ENCODE measurements around the gene UBE2R2.

Gene UBE2R2

GRCh38 chr9:33932078-33932807, 115.3 kb downstream of the UBE2R2 start:
- Histone ChIP-seq H3K27ac (ENCODE audit: low read length) (no peak overlapping the region), H3K4me3 (ENCODE audit: low read length in 2 of 2) (no peak overlapping the region), H3K9ac (ENCODE audit: low read length in 2 of 2) (no peak overlapping the region), H3K9me3 (ENCODE audit: control insufficient read depth in 2 of 2, low read length in 2 of 2) (no peaks in the 10 kb centered on the region), H3K36me3 (ENCODE audit: control insufficient read depth in 2 of 2, insufficient read depth in 2 of 2, low read length in 2 of 2) (peaks cover 24 to 44% of the 10 kb centered on the region in 2 donors), H3K4me1 (ENCODE audit: control insufficient read depth, insufficient read depth, low read length) (no peaks in the 10 kb centered on the region), H3K27me3 (ENCODE audit: control insufficient read depth in 1 of 2, insufficient read depth in 2 of 2, low read length in 2 of 2) (no peaks in the 10 kb centered on the region)

DNA sequence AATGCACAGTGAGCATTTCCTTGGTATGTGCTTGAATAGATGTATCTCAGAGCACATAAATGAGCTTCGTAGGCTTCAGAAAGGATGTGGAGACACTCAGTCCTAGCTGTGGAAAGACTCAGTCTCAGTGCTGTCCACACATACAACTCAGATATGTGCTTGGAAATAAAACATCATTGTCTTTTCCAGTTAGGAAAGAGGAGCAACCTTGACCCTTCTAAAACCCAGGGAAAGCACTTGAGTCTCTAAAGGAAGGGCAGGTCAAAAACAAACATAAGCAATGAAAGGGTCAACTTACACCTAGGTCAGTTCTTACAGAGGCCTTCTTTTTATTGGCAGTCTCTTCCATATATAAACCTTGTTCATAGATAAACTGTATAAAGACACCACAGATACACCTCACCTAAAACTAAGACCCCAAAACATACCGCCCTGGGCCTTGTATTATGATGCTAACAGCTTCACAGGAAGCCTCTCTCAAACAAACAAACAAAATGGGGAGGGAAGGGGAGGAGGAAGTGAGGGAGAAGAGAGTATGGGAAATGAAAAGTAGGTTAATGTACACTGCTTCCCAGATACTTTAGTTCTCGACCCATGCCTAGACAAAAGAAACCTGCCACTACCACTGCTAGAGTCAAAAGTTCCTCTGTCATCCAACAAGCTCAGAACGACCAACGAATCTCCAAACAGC, 117.4 kb downstream of the UBE2R2 start:
- Histone ChIP-seq H3K27me3 (ENCODE audit: control insufficient read depth in 1 of 2, insufficient read depth in 2 of 2, low read length in 2 of 2) (no peaks in the 10 kb centered on the region), H3K36me3 (ENCODE audit: control insufficient read depth in 2 of 2, insufficient read depth in 2 of 2, low read length in 2 of 2) (peaks cover 19 to 32% of the 10 kb centered on the region in 2 donors), H3K9me3 (ENCODE audit: control insufficient read depth in 2 of 2, low read length in 2 of 2) (no peaks in the 10 kb centered on the region), H3K27ac (ENCODE audit: low read length) (no peak overlapping the region), H3K9ac (ENCODE audit: low read length in 2 of 2) (no peak overlapping the region), H3K4me1 (ENCODE audit: control insufficient read depth, insufficient read depth, low read length) (no peaks in the 10 kb centered on the region), H3K4me3 (ENCODE audit: low read length in 2 of 2) (no peak overlapping the region)

DNA sequence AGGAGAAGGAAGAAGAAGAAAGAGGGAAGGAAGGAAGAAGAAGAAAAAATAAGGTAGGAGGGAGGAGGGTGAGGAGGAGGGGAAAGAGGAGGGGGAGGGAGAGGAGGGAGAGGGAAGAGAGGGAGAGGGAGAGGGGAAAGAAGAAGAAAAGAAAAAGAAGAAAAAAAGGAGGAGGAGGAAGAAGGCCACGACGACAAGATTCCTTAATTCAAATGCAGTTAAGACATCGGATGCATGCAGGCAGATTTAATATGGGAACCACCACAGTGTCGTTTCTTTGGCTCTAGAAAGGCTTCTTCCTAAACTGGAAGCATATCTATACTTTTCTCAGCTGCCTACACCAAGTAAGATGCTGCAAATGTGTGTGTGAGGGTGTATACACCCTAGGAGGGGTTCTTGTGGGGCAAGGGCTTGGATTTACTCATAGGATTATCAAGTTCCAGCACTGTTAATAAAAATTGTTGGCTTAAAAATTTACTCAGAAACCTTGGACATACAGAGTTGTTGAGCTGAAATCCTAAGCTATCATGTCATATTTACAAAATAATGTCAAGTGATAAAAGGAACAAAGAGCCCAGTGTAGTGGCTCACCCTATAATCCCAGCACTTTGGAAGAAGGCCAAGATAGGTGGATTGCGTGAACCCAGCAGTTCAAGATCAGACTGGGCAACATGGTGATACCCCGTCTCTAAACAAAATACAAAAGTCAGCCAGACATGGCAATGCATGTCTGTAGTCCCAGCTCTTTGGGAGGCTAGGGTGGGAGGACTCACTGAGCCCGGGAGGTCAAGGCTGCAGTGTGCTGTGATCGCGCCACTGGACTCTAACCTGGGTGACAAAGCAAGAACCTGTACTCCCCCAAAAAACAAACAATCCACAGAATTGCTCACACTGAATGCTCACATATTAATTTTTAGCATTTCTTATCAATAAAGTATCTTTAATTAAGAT, 123.2 kb downstream of the UBE2R2 start:
- no peaks in the 10 kb centered on the region for H3K9me3 ChIP-seq (ENCODE audit: control insufficient read depth in 2 of 2, low read length in 2 of 2)
- no peaks in the 10 kb centered on the region for H3K27me3 ChIP-seq (ENCODE audit: control insufficient read depth in 1 of 2, insufficient read depth in 2 of 2, low read length in 2 of 2)
- H3K9ac ChIP-seq (ENCODE audit: low read length in 2 of 2): no peak overlapping the region
- peaks cover 9 to 20% of the 10 kb centered on the region in 2 donors for H3K36me3 ChIP-seq (ENCODE audit: control insufficient read depth in 2 of 2, insufficient read depth in 2 of 2, low read length in 2 of 2)
- H3K4me3 ChIP-seq (ENCODE audit: low read length in 2 of 2): no peak overlapping the region
- H3K27ac ChIP-seq (ENCODE audit: low read length): no peak overlapping the region
- H3K4me1 ChIP-seq (ENCODE audit: control insufficient read depth, insufficient read depth, low read length): no peaks in the 10 kb centered on the region

- Histone ChIP-seq H3K4me1 (ENCODE audit: control insufficient read depth, insufficient read depth, low read length) (peaks cover 10% of the 10 kb centered on the region), H3K9me3 (ENCODE audit: control insufficient read depth in 2 of 2, low read length in 2 of 2) (no peaks in the 10 kb centered on the region), H3K4me3 (ENCODE audit: low read length in 2 of 2) (no peak overlapping the region), H3K27me3 (ENCODE audit: control insufficient read depth in 1 of 2, insufficient read depth in 2 of 2, low read length in 2 of 2) (no peaks in the 10 kb centered on the region), H3K27ac (ENCODE audit: low read length) (no peak overlapping the region), H3K9ac (ENCODE audit: low read length in 2 of 2) (no peak overlapping the region), H3K36me3 (ENCODE audit: control insufficient read depth in 2 of 2, insufficient read depth in 2 of 2, low read length in 2 of 2) (peaks cover 7 to 18% of the 10 kb centered on the region in 2 donors)
These were observed 125.6 kb downstream of the UBE2R2 start for GRCh38 chr9:33942471-33943083.

- Histone ChIP-seq H3K27ac (ENCODE audit: low read length) (no peak overlapping the region), H3K4me1 (ENCODE audit: control insufficient read depth, insufficient read depth, low read length) (peaks cover 13% of the 10 kb centered on the region), H3K36me3 (ENCODE audit: control insufficient read depth in 2 of 2, insufficient read depth in 2 of 2, low read length in 2 of 2) (peaks cover 9 to 21% of the 10 kb centered on the region in 2 donors), H3K9ac (ENCODE audit: low read length in 2 of 2) (no peak overlapping the region), H3K9me3 (ENCODE audit: control insufficient read depth in 2 of 2, low read length in 2 of 2) (no peaks in the 10 kb centered on the region), H3K27me3 (ENCODE audit: control insufficient read depth in 1 of 2, insufficient read depth in 2 of 2, low read length in 2 of 2) (no peaks in the 10 kb centered on the region), H3K4me3 (ENCODE audit: low read length in 2 of 2) (no peak overlapping the region)
These were observed 126.4 kb downstream of the UBE2R2 start for GRCh38 chr9:33943389-33943788.

GRCh38 chr9:33946779-33947535, 130.0 kb downstream of the UBE2R2 start:
- peaks cover 7 to 12% of the 10 kb centered on the region in 2 donors for H3K36me3 ChIP-seq (ENCODE audit: control insufficient read depth in 2 of 2, insufficient read depth in 2 of 2, low read length in 2 of 2)

GRCh38 chr9:33950371-33950770, 133.4 kb downstream of the UBE2R2 start:
- Histone ChIP-seq H3K4me3 (ENCODE audit: low read length in 2 of 2) (no peak overlapping the region), H3K9ac (ENCODE audit: low read length in 2 of 2) (no peak overlapping the region), H3K4me1 (ENCODE audit: control insufficient read depth, insufficient read depth, low read length) (peaks cover 13% of the 10 kb centered on the region), H3K27ac (ENCODE audit: low read length) (no peak overlapping the region), H3K9me3 (ENCODE audit: control insufficient read depth in 2 of 2, low read length in 2 of 2) (no peaks in the 10 kb centered on the region), H3K27me3 (ENCODE audit: control insufficient read depth in 1 of 2, insufficient read depth in 2 of 2, low read length in 2 of 2) (no peaks in the 10 kb centered on the region), H3K36me3 (ENCODE audit: control insufficient read depth in 2 of 2, insufficient read depth in 2 of 2, low read length in 2 of 2) (peaks cover 2 to 6% of the 10 kb centered on the region in 2 donors)

More at GRCh38 chr9:33946779-33947535, 130.0 kb downstream of the UBE2R2 start:
- Histone ChIP-seq H3K4me3 (ENCODE audit: low read length in 2 of 2) (no peak overlapping the region), H3K27ac (ENCODE audit: low read length) (peak overlapping the region; percentile 31), H3K4me1 (ENCODE audit: control insufficient read depth, insufficient read depth, low read length) (peaks cover 13% of the 10 kb centered on the region), H3K9me3 (ENCODE audit: control insufficient read depth in 2 of 2, low read length in 2 of 2) (no peaks in the 10 kb centered on the region), H3K9ac (ENCODE audit: low read length in 2 of 2) (no peak overlapping the region), H3K27me3 (ENCODE audit: control insufficient read depth in 1 of 2, insufficient read depth in 2 of 2, low read length in 2 of 2) (no peaks in the 10 kb centered on the region)

DNA sequence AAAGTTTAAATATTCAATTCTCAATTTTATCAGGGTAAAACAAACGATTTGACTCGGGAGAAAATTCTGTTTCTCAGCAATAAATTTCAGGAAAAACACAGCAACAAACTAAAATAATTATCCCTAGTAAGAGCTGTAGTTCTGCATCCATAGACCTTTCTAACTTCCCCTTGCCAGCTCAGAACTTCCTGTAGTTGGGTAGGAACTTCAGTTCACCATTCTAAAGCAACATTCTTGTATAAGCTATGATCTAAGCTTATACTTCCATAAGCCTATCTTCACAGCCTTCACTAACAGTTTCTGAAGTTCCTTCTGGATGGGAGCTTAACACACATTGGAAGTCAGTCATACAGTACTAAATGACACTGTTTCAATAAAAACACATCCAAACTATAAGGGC, 135.1 kb downstream of the UBE2R2 start:
- H3K4me3 ChIP-seq (ENCODE audit: low read length in 2 of 2): no peak overlapping the region
- no peak overlapping the region for H3K27ac ChIP-seq (ENCODE audit: low read length)
- no peak overlapping the region for H3K9ac ChIP-seq (ENCODE audit: low read length in 2 of 2)
- H3K4me1 ChIP-seq (ENCODE audit: control insufficient read depth, insufficient read depth, low read length): peaks cover 6% of the 10 kb centered on the region
- no peaks in the 10 kb centered on the region for H3K9me3 ChIP-seq (ENCODE audit: control insufficient read depth in 2 of 2, low read length in 2 of 2)
- H3K27me3 ChIP-seq (ENCODE audit: control insufficient read depth in 1 of 2, insufficient read depth in 2 of 2, low read length in 2 of 2): no peaks in the 10 kb centered on the region
- H3K36me3 ChIP-seq (ENCODE audit: control insufficient read depth in 2 of 2, insufficient read depth in 2 of 2, low read length in 2 of 2): peaks cover 3 to 8% of the 10 kb centered on the region in 2 donors

GRCh38 chr9:33956544-33956943, 139.6 kb downstream of the UBE2R2 start:
- no peaks in the 10 kb centered on the region for H3K4me1 ChIP-seq (ENCODE audit: control insufficient read depth, insufficient read depth, low read length)
- no peak overlapping the region for H3K4me3 ChIP-seq (ENCODE audit: low read length in 2 of 2)
- no peaks in the 10 kb centered on the region for H3K27me3 ChIP-seq (ENCODE audit: control insufficient read depth in 1 of 2, insufficient read depth in 2 of 2, low read length in 2 of 2)
- no peak overlapping the region for H3K9ac ChIP-seq (ENCODE audit: low read length in 2 of 2)
- H3K9me3 ChIP-seq (ENCODE audit: control insufficient read depth in 2 of 2, low read length in 2 of 2): no peaks in the 10 kb centered on the region
- peaks cover 0 to 9% of the 10 kb centered on the region in 2 donors for H3K36me3 ChIP-seq (ENCODE audit: control insufficient read depth in 2 of 2, insufficient read depth in 2 of 2, low read length in 2 of 2)
- H3K27ac ChIP-seq (ENCODE audit: low read length): no peak overlapping the region

Measured in stomach smooth muscle (tissue), 2 donors.